SHP77 treated with DMSO at 0.1 percent for 48 hours (cell line): ENCODE results near the gene EPC2.

ENCODE experiments used
- DNase-seq: peaks from one replicate; lab custom pipeline; 2025; lab: John Stamatoyannopoulos, UW

EPC2 gene

GRCh38 chr2:148810081-148810480 is 165.5 kb downstream of the EPC2 start:
- DNase-seq, result no peak

GRCh38 chr2:148812306-148812705 is 167.8 kb downstream of the EPC2 start:
- no peak for DNase-seq

GRCh38 chr2:148813603-148814065 is 169.1 kb downstream of the EPC2 start:
- no peak for DNase-seq

GRCh38 chr2:148814143-148814859 is 169.8 kb downstream of the EPC2 start:
- no peak for DNase-seq

- no peak for DNase-seq
Observed at GRCh38 chr2:148814860-148815419, 170.4 kb downstream of the EPC2 start.

- no peak for DNase-seq
Observed at GRCh38 chr2:148816176-148816575, 171.6 kb downstream of the EPC2 start.

- DNase-seq, result no peak
Observed at GRCh38 chr2:148817210-148817708, 172.7 kb downstream of the EPC2 start.

GRCh38 chr2:148819019-148819585 is 174.6 kb downstream of the EPC2 start:
- DNase-seq, result no peak

GRCh38 chr2:148824190-148824589 is 179.6 kb downstream of the EPC2 start:
- no peak for DNase-seq

GRCh38 chr2:148826791-148827190 is 182.2 kb downstream of the EPC2 start:
- no peak for DNase-seq

GRCh38 chr2:148828941-148829340 is 184.4 kb downstream of the EPC2 start:
- no peak for DNase-seq

- DNase-seq, result no peak
Observed at GRCh38 chr2:148829618-148830017, 185.1 kb downstream of the EPC2 start.

GRCh38 chr2:148832637-148833036 is 188.1 kb downstream of the EPC2 start:
- DNase-seq, result no peak
